ENCODE data around the gene NIPBL. TPM values are rescaled to one million over a fixed set of nuclear protein-coding genes. Genes with fewer than 3 reads are reported as not detected.
"Not testable (repeated sequence)": the region's sequence is repeated elsewhere in the genome, so short reads cannot be mapped to it uniquely, and the experiment has no call there.

The NIPBL gene
- total RNA-seq, 1 experiment from 2014 or later, result 45.1 TPM

GRCh38 chr5:37090781-37091180 is 214.2 kb downstream of the NIPBL start:
- POLR2A ChIA-PET, result no interaction called here
- Histone ChIP-seq H3K9me2 (ENCODE audit: insufficient read depth) (no peaks in the 10 kb centered on the region), H3K79me2 (ENCODE audit: insufficient read depth, low read length) (no peaks in the 10 kb centered on the region), H3K4me1 (ENCODE audit: control insufficient read depth in 1 of 2, insufficient read depth in 2 of 2, low read length in 2 of 2) (no peaks in the 10 kb centered on the region), H2AFZ (ENCODE audit: low read depth, low read length, poor library complexity, severe bottlenecking) (no peak overlapping the region), H3K27ac (ENCODE audit: low read depth, low read length) (no peak overlapping the region), H3K9ac (ENCODE audit: low read length) (no peak overlapping the region), H3K4me3 (replicated peaks in 1 of 2; ENCODE audit: low read depth in 1 of 2, low read length in 2 of 2) (no peak overlapping the region), H3K27me3 (ENCODE audit: insufficient read depth, low read length) (no peaks in the 10 kb centered on the region), H4K20me1 (ENCODE audit: insufficient read depth) (no peaks in the 10 kb centered on the region), H3K36me3 (ENCODE audit: control insufficient read depth in 1 of 2, insufficient read depth in 2 of 2, low read length in 2 of 2) (no peaks in the 10 kb centered on the region), H3K9me3 (ENCODE audit: control insufficient read depth in 1 of 2, insufficient read depth in 1 of 2, low read depth in 1 of 2, low read length in 2 of 2) (no peaks in the 10 kb centered on the region), H3K4me2 (ENCODE audit: low read length) (no peak overlapping the region)
- no peak for TF ChIP-seq POLR2A (IDR thresholded peaks at IDR 0.05; ENCODE audit: borderline replicate concordance, extremely low read depth, insufficient read depth, insufficient read length)
- TF ChIP-seq JUND (IDR thresholded peaks at IDR 0.05), result no peak
- TF ChIP-seq SIN3A (IDR thresholded peaks at IDR 0.05; ENCODE audit: low read depth), result no peak
- no peak for TF ChIP-seq SRF (IDR thresholded peaks at IDR 0.05; ENCODE audit: low read depth)
- no peak for TF ChIP-seq ELF1 (IDR thresholded peaks at IDR 0.05; ENCODE audit: borderline replicate concordance, low read depth)
- TF ChIP-seq FOSL1 (IDR thresholded peaks at IDR 0.05; ENCODE audit: low read depth), result no peak
- TF ChIP-seq EZH2 (IDR thresholded peaks at IDR 0.05), result no peak
- TF ChIP-seq YY1 (IDR thresholded peaks at IDR 0.05; ENCODE audit: extremely low read depth, insufficient replicate concordance, low read depth, low read length), result no peak
- TF ChIP-seq POLR2AphosphoS5 (IDR thresholded peaks at IDR 0.05; ENCODE audit: low read depth, low read length), result no peak
- TF ChIP-seq ATF3 (IDR thresholded peaks at IDR 0.05), result no peak
- TF ChIP-seq REST (IDR thresholded peaks at IDR 0.05; ENCODE audit: low read depth), result no peak
- DNase-seq (ENCODE audit: low read depth, low spot score), result no peak
- CTCF ChIA-PET, result no interaction called here
- no TSS peak for BruUV-seq (replicated peaks)
- intact Hi-C loops (cut with micrococcal nuclease), result no loop called here
- no peak for ATAC-seq
- RAD21 ChIA-PET (ENCODE audit: low non-redundant PET in 1 of 2, low total read pairs in 2 of 2, uncharacterized antibody in 2 of 2, unreplicated experiment in 2 of 2), result no interaction called here

GRCh38 chr5:37093795-37094194 is 217.2 kb downstream of the NIPBL start:
- H3K27ac ChIP-seq (ENCODE audit: low read depth, low read length); H3K4me2 ChIP-seq (ENCODE audit: low read length); H3K4me1 ChIP-seq (ENCODE audit: control insufficient read depth in 1 of 2, insufficient read depth in 2 of 2, low read length in 2 of 2); intact Hi-C loops (cut with micrococcal nuclease); H3K27me3 ChIP-seq (ENCODE audit: insufficient read depth, low read length); POLR2A ChIA-PET; H3K79me2 ChIP-seq (ENCODE audit: insufficient read depth, low read length); H3K9ac ChIP-seq (ENCODE audit: low read length); H3K36me3 ChIP-seq (ENCODE audit: control insufficient read depth in 1 of 2, insufficient read depth in 2 of 2, low read length in 2 of 2); H4K20me1 ChIP-seq (ENCODE audit: insufficient read depth); H3K4me3 ChIP-seq (replicated peaks in 1 of 2; ENCODE audit: low read depth in 1 of 2, low read length in 2 of 2); CTCF ChIA-PET; ATAC-seq; RAD21 ChIA-PET (ENCODE audit: low non-redundant PET in 1 of 2, low total read pairs in 2 of 2, uncharacterized antibody in 2 of 2, unreplicated experiment in 2 of 2); BruUV-seq (replicated peaks); DNase-seq (ENCODE audit: low read depth, low spot score); H2AFZ ChIP-seq (ENCODE audit: low read depth, low read length, poor library complexity, severe bottlenecking); H3K9me3 ChIP-seq (ENCODE audit: control insufficient read depth in 1 of 2, insufficient read depth in 1 of 2, low read depth in 1 of 2, low read length in 2 of 2); H3K9me2 ChIP-seq (ENCODE audit: insufficient read depth): not testable (repeated sequence)

- RAD21 ChIA-PET (ENCODE audit: low non-redundant PET in 1 of 2, low total read pairs in 2 of 2, uncharacterized antibody in 2 of 2, unreplicated experiment in 2 of 2); H3K9ac ChIP-seq (ENCODE audit: low read length); H2AFZ ChIP-seq (ENCODE audit: low read depth, low read length, poor library complexity, severe bottlenecking); DNase-seq (ENCODE audit: low read depth, low spot score); H3K36me3 ChIP-seq (ENCODE audit: control insufficient read depth in 1 of 2, insufficient read depth in 2 of 2, low read length in 2 of 2); H3K9me2 ChIP-seq (ENCODE audit: insufficient read depth); H3K27ac ChIP-seq (ENCODE audit: low read depth, low read length); H3K79me2 ChIP-seq (ENCODE audit: insufficient read depth, low read length); H3K4me2 ChIP-seq (ENCODE audit: low read length); ATAC-seq; POLR2A ChIA-PET; H4K20me1 ChIP-seq (ENCODE audit: insufficient read depth); BruUV-seq (replicated peaks); H3K4me1 ChIP-seq (ENCODE audit: control insufficient read depth in 1 of 2, insufficient read depth in 2 of 2, low read length in 2 of 2); intact Hi-C loops (cut with micrococcal nuclease); CTCF ChIA-PET; H3K9me3 ChIP-seq (ENCODE audit: control insufficient read depth in 1 of 2, insufficient read depth in 1 of 2, low read depth in 1 of 2, low read length in 2 of 2); H3K27me3 ChIP-seq (ENCODE audit: insufficient read depth, low read length); H3K4me3 ChIP-seq (replicated peaks in 1 of 2; ENCODE audit: low read depth in 1 of 2, low read length in 2 of 2): not testable (repeated sequence)
Measured at GRCh38 chr5:37099267-37099666, 222.7 kb downstream of the NIPBL start.
